Activated CD8-positive, alpha-beta memory T cell treated with anti-CD3 and anti-CD28 coated beads, Interleukin-2, amount 50 U/mL, for 48 hours (primary cell): ENCODE results near the gene IL19.
"Not testable (repeated sequence)": the region's sequence is repeated elsewhere in the genome, so short reads cannot be mapped to it uniquely, and the experiment has no call there.

Experiments
- DNase-seq: peaks from one replicate; pipeline ENCODE4 v3.0.0-alpha.2; 2020

The IL19 gene

DNA sequence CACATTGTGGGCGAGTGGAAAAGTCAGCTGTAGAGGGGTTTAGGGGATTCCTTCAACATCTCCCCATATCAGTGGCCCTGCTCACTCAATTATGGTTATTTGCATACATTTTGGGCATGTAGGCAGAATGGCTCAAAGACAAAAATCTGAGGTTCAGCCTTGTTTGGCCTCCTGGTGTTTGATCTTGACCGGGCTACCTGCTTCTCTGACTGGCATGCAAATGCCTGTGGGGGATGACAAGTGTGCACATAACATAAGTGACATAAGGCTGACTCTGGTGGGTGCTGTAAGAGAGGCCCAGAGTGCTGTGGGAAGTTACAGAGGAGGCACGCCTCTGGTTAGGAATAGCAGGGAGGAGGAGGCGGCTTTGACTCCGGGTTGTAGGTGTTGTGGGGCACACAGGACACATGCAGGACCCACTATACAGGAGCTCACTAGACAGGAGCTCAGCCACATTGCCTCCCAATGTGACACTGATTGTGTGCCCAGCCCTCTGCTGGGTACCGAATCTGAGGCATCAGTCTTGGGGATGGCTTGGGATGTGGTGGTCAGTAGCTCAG is 29.4 kb upstream of the IL19 start:
- peak; percentile 52 for DNase-seq

DNA sequence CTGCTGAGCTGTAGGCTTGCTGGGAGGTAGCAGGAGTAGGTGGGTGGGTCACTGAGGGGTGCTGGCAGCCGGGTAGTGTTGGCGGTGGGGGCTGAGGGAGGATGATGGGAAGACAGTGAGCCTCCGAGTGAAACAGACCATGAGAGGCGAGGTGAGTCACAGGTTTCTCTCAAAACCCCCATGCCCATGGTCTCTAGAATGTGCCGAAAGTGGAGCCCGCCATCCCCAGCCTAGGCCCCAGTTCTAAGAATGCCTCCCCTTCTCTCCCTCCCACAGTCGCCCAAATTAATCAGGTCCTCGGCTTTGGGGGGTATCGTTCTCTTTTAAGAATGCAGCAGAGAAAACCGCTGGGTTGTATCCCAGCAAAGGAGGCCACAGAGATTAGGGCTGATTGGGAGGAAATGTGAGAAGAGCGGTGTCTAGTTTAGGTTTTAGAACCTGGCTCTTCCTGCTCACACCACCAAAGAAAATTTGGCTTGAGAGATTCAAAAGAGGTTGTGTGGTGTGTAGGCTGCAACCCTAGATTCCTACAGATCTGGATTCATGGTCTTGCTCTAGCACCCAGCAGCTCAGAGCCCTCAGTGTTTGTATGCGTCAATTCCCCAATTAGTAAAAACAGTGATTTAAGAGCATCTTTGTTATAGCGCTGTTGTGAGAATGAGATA is 27.7 kb upstream of the IL19 start:
- peak; percentile 78 for DNase-seq

DNA sequence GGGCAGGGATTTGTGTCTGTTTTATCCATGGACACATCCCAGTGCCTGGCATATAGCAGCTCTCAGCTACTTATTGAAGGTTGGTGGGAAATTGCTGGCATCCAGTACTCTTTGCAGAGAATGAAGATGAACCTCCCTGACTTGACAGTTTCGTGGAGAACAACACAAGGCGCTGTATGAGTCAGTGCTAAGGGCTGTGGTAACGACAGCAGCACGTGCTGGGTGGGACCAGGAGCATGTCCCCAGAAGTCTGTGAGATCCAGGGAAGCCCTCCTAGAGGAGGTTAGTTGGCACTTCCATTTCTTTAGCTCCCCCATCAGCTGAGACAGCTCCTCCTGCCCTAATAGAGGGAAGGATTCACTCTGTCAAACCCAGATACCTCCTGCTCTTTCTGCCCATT is 25.9 kb upstream of the IL19 start:
- DNase-seq = no peak

DNA sequence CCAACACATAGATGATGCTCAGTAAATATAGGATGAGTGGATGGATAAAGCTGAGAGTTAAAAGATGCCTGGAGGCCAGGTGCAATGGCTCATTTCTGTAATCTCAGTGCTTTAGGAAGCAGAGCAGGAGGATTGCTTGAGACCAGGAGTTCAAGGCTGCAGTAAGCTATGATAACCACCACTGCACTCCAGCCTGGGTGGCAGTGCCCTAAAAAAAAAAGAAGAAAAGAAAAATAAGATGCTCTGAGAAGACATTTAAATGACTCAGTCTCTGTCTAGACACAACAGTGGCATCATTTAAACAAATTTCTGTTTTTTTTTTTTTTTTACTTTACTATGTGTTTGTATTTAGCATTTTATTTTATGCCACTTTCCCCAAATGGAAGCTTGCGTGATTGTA is 25.3 kb upstream of the IL19 start:
- DNase-seq = no peak

DNA sequence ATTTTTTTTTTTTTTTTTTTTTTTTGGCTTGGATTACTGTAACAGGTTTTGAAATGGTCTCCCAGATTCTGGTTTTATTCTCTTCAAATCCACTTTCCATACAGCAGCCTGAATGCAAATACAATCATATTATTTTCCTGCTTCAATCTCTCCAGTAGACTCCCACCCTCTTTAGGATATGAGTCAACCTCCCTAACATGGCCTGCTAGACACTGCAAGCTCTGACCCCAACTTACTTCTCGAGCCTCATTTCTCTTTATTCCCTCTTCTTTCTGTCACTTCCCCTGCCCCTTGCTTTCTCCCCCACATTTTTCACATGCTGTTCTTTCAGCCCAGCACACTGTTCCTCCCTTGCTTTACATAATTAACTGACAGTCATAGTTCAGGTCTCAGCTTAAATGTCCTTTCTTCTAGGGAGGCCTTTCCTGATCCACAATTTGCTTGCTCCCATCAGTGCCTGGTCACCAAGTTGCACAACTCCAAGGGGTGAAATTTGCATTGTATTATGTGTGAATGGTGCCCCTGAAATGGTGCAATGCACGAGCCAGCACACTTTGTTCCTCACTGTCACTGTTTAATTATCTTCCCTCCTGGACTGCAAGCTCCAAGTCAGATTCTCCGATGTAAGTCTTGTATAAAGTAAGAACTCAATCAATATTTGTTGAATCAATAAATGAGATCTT is 22.1 kb upstream of the IL19 start:
- no peak for DNase-seq

DNA sequence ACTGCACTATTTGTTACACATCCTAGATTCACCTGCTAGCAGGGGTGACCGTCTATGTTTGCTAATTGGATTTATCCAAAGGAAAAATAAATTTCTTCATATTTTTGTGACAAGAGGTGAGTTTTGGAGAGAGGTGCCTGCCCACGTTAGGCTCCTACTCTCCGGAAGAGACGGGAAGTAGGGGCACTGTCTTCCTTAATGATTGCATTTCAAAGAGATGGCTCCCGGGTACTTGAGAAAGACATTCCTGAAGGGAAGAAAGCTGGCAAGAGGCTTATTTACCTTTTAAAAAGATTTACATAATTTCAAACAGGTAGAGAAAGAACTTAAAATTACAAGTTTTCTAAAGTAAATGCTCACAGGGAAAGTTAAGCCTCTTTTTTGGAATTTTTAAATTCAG is 18.7 kb upstream of the IL19 start:
- DNase-seq = no peak

DNA sequence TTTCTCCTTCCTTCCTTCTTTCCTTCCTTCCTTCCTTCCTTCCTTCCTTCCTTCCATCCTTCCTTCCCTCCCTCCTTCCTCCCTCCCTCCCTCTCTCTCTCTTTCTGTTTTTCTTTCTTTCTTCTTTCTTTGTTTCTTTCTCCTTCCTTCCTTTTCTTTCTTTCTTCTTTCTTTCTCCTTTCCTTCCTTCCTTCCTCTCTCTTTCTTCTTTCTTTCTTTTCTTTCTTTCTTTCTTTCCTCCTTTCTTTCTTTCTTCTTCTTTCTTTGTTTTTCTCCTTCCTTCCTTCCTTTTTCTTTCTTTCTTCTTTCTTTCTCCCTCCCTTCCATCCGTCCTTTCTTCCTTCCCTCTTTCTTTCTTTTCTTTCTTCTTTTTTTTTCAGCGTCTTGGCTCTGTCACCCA is 18.1 kb upstream of the IL19 start:
- DNase-seq = no peak

DNA sequence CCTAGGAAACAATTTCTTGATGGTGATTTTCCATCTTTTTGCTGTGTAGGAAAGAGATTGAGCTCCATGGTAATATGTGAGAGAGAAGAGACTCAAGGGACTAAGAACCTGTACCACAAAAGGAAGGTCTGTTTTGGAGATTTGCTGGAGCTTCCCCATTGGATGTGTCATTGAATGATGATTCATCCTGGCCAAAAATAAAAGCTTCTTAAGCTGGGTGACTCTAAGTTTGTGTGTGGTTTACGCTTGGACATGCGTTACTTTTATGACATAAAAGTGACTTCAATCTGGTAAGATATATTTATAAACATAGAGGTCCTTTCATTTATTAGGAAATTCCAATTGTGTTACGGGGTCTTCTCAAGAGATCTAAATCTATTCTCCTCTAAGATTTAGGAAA is 17.4 kb upstream of the IL19 start:
- DNase-seq = no peak

DNA sequence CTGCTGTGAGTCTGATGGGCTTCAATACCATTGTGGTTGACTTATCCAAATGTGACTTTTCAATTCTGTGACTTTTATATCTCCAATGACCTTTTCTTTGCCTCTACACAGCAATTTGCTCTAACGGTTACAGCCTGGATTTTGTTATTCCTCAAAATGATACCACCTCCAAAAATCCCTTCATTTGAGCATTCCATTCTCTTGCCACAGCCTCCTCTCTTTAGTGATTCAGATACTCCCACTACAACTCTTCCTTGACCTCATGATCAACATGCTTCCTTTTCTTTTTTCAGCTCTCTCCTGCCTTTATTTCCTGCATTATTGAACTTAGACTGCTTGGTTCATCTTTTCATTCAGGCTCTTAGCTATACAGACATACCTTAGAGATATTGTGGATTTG is 16.6 kb upstream of the IL19 start:
- no peak for DNase-seq

DNA sequence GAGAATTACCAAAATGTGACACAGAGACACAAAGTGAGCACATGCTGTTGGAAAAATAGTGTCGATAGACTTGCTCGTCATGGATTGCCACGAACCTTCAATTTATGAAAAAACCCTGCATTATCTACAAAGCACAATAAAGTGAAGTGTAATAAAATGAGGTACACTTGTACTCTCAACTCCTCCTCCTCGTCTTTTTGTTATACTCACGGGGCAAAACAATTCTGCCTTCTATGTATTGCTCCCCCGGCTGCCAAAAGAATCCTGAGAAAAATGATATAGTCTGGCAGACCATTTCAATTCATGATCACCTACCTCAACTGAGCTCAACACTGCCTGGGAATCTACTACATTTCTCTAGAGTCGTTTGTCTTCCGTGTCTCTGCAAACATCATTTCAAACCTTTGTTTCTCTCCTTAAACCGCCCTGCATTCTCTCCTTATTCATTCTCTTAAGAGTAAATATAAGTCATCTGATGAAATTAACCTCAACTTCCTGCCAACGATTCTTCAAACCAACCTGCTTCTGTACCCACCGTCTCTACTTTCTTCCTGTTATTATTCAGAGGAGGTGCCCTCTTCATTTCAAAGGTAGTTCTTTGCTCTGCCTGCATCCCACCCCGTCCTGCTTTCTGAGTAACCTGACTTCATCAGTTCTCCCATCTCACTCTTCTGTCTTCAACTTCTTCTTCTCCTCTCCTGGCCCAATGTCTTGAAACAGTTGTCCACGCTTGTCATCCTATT is 12.9 kb upstream of the IL19 start:
- DNase-seq = no peak

DNA sequence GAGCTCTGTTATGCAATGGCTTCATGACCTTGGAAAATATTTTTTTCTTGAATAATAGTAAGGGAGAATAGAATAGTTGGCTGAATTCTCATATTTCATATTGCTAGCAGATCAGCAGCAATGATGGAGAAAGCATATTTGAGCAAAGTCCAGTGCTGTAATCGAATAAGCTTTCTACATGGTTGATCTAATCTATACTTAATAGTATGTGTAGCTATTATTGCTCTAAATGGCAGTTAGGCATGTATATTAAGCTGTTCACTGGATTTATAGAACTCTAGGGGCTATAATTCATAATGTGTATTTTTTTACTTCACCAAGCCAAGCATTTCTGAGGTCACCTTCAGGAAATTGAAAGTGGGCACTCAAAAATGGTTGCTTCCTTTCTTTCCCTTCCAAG is 10.0 kb upstream of the IL19 start:
- no peak for DNase-seq

DNA sequence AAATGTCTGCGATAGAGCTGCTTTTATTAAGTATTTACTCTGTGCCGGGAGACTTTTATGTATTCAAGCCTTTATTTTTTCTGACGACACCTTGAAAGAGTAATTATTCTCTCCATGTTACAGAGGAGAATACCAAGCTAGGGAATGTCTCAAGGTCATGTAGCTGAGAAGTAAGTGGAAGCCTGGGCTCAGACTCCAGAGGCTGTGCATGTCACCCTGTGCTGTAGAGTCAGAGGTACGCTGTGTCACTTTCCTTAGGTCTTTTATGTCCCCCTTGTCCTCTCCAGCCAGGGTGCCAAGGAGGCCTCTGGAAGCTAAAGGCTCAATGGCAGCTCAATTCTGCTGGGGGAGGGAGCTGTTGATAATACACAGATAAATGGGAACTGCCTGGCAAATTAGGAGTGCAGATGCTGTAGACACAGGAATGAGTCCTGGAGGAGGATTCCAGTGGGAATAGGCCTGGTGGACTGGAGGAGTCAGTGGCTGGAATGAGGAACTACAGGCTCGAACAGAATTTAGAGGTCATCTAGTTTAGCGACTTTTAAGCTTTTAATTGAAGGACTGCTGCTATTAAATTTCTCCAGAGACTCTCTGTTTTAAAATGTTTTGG is 9.3 kb upstream of the IL19 start:
- no peak for DNase-seq

DNA sequence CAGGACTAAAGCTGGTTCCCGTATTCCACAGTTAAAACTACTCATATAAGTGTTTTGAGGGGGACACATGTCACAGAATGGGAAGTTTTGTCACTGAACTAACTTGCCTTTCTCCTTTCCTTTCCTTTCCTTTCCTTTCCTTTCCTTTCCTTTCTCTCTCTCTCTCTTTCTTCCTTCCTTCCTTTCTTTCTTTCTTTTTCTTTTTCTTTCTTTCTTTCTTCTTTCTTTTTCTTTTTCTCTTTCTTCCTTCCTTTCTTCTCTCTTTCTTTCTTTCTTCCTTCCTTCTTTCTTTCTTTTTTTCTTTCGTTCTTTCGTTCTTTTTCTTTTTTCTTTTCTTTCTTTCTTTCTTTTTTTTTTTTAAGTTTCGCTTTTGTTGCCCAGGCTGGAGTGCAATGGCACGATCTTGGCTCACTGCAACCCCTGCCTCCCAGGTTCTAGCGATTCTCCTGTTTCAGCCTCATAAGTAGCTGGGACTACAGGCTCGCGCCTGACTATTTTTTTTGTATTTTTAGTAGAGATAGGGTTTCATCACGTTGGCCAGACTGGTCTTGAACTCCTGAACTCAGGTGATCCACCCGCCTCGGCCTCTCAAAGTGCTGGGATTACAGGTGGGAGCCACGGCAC is 7.7 kb upstream of the IL19 start:
- not testable (repeated sequence) for DNase-seq

DNA sequence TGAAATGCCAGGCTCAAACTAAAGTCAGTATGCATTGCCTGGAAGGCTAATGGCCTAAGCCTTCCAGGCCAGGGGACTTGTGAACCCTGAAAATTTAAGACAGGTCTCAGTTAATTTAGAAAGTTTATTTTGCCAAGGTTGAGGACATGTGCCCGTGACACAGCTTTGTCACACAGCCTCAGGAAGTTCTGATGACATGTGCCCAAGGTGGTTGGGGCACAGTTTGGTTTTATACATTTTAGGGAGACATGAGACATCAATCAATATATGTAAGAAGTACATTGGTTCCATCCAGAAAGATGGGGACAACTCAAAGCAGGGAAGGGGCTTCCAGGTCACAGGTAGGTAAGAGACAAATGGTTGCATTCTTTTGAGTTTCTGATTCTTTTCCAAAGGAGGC is 4.8 kb upstream of the IL19 start:
- DNase-seq = not testable (repeated sequence)

DNA sequence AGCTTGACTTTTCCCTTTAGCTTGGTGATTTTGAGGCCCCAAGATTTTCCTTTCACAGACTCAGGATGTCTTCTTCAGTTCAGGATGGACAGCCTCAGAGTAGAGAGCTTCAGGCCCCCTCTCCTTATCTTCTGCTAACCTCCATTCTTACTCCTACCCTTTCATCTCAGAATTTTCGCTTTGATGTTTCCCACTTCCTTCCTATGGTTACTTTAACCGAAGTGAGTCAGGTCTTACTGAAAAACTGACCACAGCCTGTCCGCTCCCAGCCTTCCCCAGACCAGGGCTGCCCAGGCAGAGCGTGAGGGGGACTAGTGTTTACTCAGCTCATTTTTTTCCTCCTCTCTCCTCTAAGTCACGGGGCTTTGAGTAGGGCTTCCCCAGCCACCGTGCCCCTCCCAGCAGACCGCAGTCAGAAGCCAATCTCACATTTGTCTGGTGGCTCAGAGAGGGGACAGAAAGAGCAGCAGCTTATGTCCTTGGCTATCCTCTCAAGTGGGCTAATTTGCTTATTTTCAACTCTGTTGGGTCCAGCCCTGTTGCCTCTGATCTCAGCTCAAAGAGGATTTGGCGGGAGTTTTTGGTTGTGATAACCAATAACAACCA is 4.2 kb upstream of the IL19 start:
- DNase-seq = peak; percentile 82

DNA sequence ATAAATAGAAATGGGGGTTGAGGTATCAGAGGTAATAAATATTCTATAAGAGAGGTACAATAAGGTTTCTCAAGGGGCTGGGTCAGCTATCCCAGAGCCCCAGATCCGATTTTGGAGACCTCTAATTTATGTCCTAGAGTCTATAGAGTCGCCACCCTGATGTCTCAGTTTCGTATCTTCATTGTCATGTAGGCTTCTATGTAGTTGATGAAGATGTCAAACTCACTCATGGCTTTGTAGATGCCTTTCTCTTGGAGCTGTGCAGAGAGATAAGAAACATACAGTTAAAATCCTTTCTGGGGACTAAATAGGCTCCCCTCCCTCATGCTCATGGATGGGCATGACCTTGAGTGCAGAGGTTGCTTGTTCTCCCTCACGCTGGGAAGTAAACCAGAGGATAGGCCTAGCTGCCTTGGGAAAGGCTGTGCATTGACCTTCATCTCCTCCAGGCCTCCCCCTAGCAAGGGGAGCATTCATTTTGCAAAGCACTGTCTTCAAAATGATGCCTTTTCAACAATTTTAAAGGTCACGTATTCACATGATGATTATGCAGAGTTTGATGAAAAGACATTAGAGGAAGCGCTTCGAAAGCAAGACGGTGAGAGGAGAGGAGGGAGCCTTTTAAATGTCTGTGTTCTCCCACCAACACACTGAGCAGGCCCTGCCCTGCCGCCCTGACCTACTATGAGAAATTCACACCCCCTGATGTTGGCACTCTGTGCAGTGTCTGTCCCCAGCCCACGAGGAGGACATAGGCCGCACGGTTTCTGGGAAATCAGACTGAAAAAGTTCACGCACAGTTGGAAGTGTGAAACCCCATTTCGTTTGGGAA is 1.9 kb upstream of the IL19 start:
- no peak for DNase-seq

DNA sequence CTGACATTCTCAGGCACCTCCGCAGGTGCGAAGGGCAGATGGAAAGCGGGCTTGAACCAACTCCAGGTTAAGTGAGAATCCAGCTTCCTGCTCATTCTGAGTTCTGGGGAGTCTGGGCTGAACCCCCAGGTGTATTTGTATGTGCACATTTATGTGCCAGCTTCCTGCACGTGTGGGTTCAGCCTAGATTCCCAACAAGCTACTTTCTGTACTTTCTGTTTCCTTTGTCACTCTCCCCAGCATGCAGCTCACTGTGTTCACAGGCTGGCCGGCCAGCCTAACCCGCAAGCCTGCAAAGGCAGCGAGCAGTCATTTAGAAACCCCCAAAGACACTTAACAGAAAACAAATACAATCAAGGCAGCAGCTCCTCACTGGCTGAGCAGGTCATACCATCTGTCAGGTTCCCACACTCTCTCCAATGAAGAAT is 1.3 kb upstream of the IL19 start:
- peak; percentile 78 for DNase-seq

DNA sequence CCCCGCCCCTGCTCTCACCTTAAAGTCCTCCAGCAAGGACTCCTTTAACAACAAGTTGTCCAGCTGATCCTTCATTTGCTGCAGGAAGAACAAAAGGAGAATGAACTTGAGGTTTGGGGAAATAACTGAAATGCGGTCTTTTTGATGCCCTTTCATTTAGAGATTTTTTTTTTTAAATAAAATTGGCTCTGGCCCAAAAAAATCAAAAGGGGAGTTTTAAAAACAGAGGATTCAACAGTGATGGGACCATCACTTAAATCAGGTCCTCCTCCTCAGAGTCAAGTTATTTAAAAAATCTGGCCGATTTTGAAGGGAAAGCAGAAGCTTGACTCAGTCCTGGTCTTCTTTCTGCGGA is 742 bp downstream of the IL19 start:
- no peak for DNase-seq

DNA sequence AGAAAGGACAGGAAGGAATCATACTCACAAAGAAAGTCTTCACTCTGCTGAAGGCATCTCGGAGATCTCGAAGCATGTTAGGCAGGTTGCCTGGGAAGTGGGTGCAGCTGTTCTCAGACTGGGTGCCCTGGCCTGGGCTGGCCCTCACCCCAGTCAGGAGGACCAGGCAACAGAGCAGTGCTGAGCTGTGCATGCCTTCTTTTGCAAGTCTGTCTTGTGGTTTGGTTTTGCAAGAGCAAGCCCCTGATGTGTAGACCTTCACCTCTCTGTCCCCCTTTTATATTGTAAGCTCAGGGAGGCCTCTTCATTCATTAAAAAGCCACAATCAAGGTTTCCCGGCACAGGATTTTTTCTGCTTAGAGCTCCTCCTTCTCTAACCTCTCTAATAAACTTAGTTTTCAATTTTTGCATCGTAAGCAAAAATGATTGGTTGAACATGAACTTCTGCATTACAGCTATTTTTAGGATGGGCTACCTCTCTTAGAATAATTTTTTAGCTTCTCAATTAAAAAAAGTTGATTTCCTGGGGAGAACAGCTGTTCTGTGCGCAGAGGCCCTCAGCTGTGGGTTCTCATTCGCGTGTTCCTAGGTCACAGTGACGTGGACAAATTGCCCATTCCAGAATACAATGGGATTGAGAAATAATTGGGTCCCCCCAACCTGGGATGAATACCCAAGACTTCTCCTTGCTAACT is 1.8 kb downstream of the IL19 start, which contains the start of gene IL10:
Gene IL10, minus strand, starts transcription at position 252 of the 695 bp plus-strand sequence. Its CDS starts 59 bp downstream, at position 193.
- DNase-seq = no peak

DNA sequence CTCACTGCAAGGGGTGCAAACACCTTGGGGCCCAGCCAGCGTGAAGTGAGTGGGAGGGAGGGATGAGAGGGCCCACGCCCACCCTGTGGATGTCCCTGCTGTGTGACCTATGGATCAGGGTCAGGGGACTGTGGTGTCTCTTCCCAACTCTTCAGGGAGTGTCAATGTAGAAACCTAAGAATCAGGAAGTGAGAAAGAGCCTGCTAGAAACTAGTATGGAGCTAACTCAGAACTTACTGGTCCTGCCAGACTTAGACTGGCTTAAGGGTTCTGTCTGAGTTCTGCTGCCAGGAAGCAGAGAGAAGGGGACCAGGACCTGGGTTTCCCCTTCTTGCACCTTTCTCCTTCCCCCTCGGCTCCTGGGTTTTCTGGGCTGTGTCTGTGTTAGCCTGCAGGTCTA is 3.5 kb downstream of the IL19 start:
- no peak for DNase-seq

DNA sequence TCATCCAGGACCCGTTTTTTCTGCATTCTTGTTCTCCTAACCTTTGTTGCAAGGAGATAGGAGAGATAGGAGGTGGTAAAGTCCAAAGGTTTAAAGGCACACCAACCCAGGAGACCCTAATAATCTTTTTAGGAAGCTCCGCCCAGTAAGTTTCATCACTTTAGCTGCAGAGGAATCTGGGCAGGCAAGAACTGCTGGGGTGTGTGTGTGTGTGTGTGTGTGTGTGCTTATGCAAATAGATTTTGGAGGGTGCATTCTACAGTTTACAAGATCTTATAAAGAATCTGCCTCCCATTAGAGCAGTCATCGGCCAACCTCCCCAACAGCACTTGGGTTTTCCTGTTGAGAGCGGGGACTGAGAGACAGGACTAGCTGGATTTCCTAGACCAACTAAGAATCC is 5.7 kb downstream of the IL19 start:
- DNase-seq = no peak
